HG03442 (cell line): ENCODE results near the gene ACOT2.

Experiments
- ATAC-seq: cut with Tn5 transposase; IDR thresholded peaks from one replicate; pipeline ENCODE4 v1.9.1; 2021; ENCODE audit warnings: mild to moderate bottlenecking, moderate library complexity; ENCODE audit not compliant: unreplicated experiment

Gene ACOT2

GRCh38 chr14:73613046-73613383 is 44.0 kb downstream of the ACOT2 start:
- ATAC-seq = no peak

GRCh38 chr14:73613419-73613963 is 44.5 kb downstream of the ACOT2 start:
- ATAC-seq = no peak

GRCh38 chr14:73616831-73617230 is 47.8 kb downstream of the ACOT2 start:
- ATAC-seq = no peak

GRCh38 chr14:73619524-73619923 is 50.5 kb downstream of the ACOT2 start:
- ATAC-seq = no peak

- no peak for ATAC-seq
Observed at GRCh38 chr14:73620268-73620667, 51.3 kb downstream of the ACOT2 start.

- no peak for ATAC-seq
Observed at GRCh38 chr14:73623504-73624054, 54.6 kb downstream of the ACOT2 start.
